Measurements from ENCODE around the gene CACNA2D1.

DNA sequence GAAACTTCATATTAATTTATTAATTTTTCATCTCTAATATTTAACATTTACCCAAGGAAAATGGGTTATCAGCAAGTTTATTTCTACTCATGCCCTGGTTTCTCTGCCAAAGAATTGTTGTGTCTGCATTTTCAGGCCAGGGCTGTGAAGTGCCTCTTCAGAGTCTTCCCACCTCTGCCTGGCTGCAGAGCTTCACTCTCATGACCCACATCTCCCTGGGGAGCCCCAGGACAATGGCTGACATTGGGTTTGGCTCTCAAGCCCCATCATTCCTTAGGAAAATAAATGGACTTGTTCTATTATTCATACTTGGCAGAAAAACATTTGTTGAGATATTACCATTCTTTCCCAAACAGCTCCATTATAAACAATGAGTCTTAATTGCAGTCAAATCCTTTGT, 30.3 kb downstream of the CACNA2D1 start:
- TF ChIP-seq CTCF (IDR thresholded peaks at IDR 0.05) (no peak), CEBPB (IDR thresholded peaks at IDR 0.05) (no peak), RCOR1 (IDR thresholded peaks at IDR 0.05; ENCODE audit: low read depth, low read length) (no peak), EP300 (IDR thresholded peaks at IDR 0.05) (no peak), JUN (IDR thresholded peaks at IDR 0.05) (no peak), BHLHE40 (IDR thresholded peaks at IDR 0.05; ENCODE audit: low read depth, low read length) (no peak), JUNB (IDR thresholded peaks at IDR 0.05) (no peak), USF2 (IDR thresholded peaks at IDR 0.05) (no peak)
